K562 (cell line): ENCODE data around the gene CCDC159. TPM values are rescaled to one million over a fixed set of nuclear protein-coding genes. Genes with fewer than 3 reads are reported as not detected.

ENCODE experiments used
- ATF3 ChIP-seq, 2 experiments: fragments of 450-650 bp in 1 of 2; sonication (generic) in 1 of 2; formaldehyde crosslinking in 1 of 2; IDR thresholded peaks in 1 of 2; conservative IDR thresholded peaks in 1 of 2; 2 replicates each; pipeline versions ENCODE4 v1.6.1 to v1.8.1; 2016 to 2023; ENCODE audit warnings: mild to moderate bottlenecking in 2 of 2, moderate library complexity in 2 of 2, inconsistent platforms in 1 of 2, missing genetic modification reagents in 1 of 2
- CC2D1A ChIP-seq: fragments of 450-650 bp; IDR thresholded peaks from 2 replicates; pipeline ENCODE4 v1.6.1; 2017; ENCODE audit warnings: mild to moderate bottlenecking
- CREBBP ChIP-seq: IDR thresholded peaks from one replicate; pipeline ENCODE4 v1.6.1; 2012; ENCODE audit warnings: low read depth, mild to moderate bottlenecking, control low read depth, inconsistent platforms, low read length
- CXXC5 ChIP-seq: fragments of 250-450 bp; sonication (Bioruptor Pico); IDR thresholded peaks from 2 replicates; pipeline ENCODE4 v1.8.0; 2022; ENCODE audit warnings: inconsistent platforms, mild to moderate bottlenecking, moderate library complexity
- FOXA1 ChIP-seq: fragments of 450-650 bp; IDR thresholded peaks from 2 replicates; pipeline ENCODE4 v1.6.1; 2016; ENCODE audit warnings: mild to moderate bottlenecking, borderline replicate concordance
- FOXK2 ChIP-seq, 2 experiments: fragments of 450-650 bp; IDR thresholded peaks in 1 of 2; conservative IDR thresholded peaks in 1 of 2; 2 replicates each; pipeline ENCODE4 v1.6.1; 2016; ENCODE audit warnings: low read depth in 2 of 2, mild to moderate bottlenecking in 1 of 2
- HDAC3 ChIP-seq: fragments of 450-650 bp; IDR thresholded peaks from 2 replicates; pipeline ENCODE4 v1.6.1; 2018; ENCODE audit warnings: borderline replicate concordance, mild to moderate bottlenecking, moderate library complexity; ENCODE audit not compliant: partially characterized antibody
- HDGF ChIP-seq: fragments of 450-650 bp; IDR thresholded peaks from 2 replicates; pipeline ENCODE4 v1.6.1; 2016
- HMG20A ChIP-seq: fragments of 450-650 bp; formaldehyde crosslinking; conservative IDR thresholded peaks from 2 replicates; pipeline ENCODE4 v1.4.0; 2020; ENCODE audit warnings: mild to moderate bottlenecking, mixed read lengths
- MNT ChIP-seq, 2 experiments: fragments of 450-650 bp; conservative IDR thresholded peaks; 2 replicates each; pipeline ENCODE4 v1.6.1; 2017; ENCODE audit warnings: mild to moderate bottlenecking in 2 of 2, moderate library complexity in 2 of 2
- PATZ1 ChIP-seq: fragments of 250-450 bp; sonication (Bioruptor Pico); IDR thresholded peaks from 2 replicates; pipeline ENCODE4 v1.5.0; 2020; ENCODE audit warnings: mild to moderate bottlenecking, borderline replicate concordance
- PRDM10 ChIP-seq: fragments of 450-650 bp; IDR thresholded peaks from 2 replicates; pipeline ENCODE4 v1.6.1; 2018; ENCODE audit not compliant: partially characterized antibody
- RB1 ChIP-seq: fragments of 450-650 bp; IDR thresholded peaks from 2 replicates; pipeline ENCODE4 v1.6.1; 2017; ENCODE audit warnings: low read depth, mild to moderate bottlenecking
- ZNF324 ChIP-seq: fragments of 250-450 bp; sonication (Bioruptor Pico); IDR thresholded peaks from 2 replicates; pipeline ENCODE4 v1.4.0; 2020; ENCODE audit warnings: mild to moderate bottlenecking
- ZNF384 ChIP-seq: IDR thresholded peaks from 2 replicates; pipeline ENCODE4 v1.6.1; 2012; ENCODE audit warnings: low read depth, low read length, improper control_type of control experiment
- ZNF41 ChIP-seq: fragments of 250-450 bp; sonication (Bioruptor Pico); conservative IDR thresholded peaks from 2 replicates; pipeline ENCODE4 v1.4.0; 2020; ENCODE audit warnings: mild to moderate bottlenecking
- ZNF655 ChIP-seq: fragments of 250-450 bp; sonication (Bioruptor Pico); IDR thresholded peaks from 2 replicates; pipeline ENCODE4 v1.5.0; 2021
- ZNF77 ChIP-seq: fragments of 250-450 bp; sonication (Bioruptor Pico); IDR thresholded peaks from 2 replicates; pipeline ENCODE4 v1.5.0; 2020
- polyA plus RNA-seq, 8 experiments: library from polyadenylated mRNA; depleted of rRNA in 4 of 8; stranded (reverse) in 5 of 8; unstranded in 3 of 8; fragments of >200 nt; fragmentation: Nextera tagmentation in 2 of 8; fragmentation: Illumina TruSeq in 1 of 8; extraction: Ambion mirVana in 2 of 8; extraction: Trizol in 1 of 8; gene quantifications; 2 replicates each; pipeline versions ENCODE4 v1.2.1 to v1.2.3, GENCODE V29; 2011 to 2014; ENCODE audit warnings: inconsistent platforms in 1 of 8, missing spikeins in 1 of 8
- total RNA-seq, 7 experiments: library from RNA; depleted of rRNA in 6 of 7; stranded (reverse); fragments of >200 nt in 6 of 7; fragmentation: Illumina TruSeq in 2 of 7; extraction: Trizol in 2 of 7; gene quantifications; 2 replicates each; pipeline versions ENCODE4 v1.2.1 to v1.2.3, GENCODE V29; 2011 to 2021; ENCODE audit warnings: low replicate concordance in 1 of 7

The CCDC159 gene
- total and polyA plus RNA-seq, 9 of the 15 experiments (the other 6 are each of a cell fraction or from before 2014, with no cell fraction given) = 0.68 to 10.1 (median 4.7) TPM

- TF ChIP-seq ZNF41 (CRISPR knock-in tag) (no peak), CXXC5 (CRISPR knock-in tag) (peak; percentile 59), ZNF655 (CRISPR knock-in tag) (no peak), RB1 (peak; percentile 95), HDGF (no peak), FOXA1 (no peak), PRDM10 (peak; percentile 27), HMG20A (CRISPR knock-in tag) (no peak), FOXK2 (conservative IDR thresholded peaks at IDR 0.05 in 1 of 2, IDR thresholded peaks at IDR 0.05 in 1 of 2; ENCODE audit: low read depth in 2 of 2) (peak in 1 of 2 experiments; percentile 65; a peak in 2 of 4 replicates), MNT (conservative IDR thresholded peaks at IDR 0.05) (peak; percentile 93 to 96), CREBBP (no peak), ZNF384 (0 out of 2 replicates have a peak, but pooled peaks have one; percentile 43), ZNF77 (CRISPR knock-in tag) (no peak), HDAC3 (no peak), ZNF324 (CRISPR knock-in tag) (no peak), ATF3 (IDR thresholded peaks at IDR 0.05) (no peak), ATF3 (CRISPR knock-in tag; conservative IDR thresholded peaks at IDR 0.05) (no peak), PATZ1 (no peak), CC2D1A (peak; percentile 60; the same call in 1 of the 2 replicates)
These were observed 36.8 kb downstream of the CCDC159 start (continued) for GRCh38 chr19:11382898-11383705.
